LNCaP clone FGC (cell line): ENCODE results near the gene CNTN6.

Source experiments
- DNase-seq: peaks from one replicate; pipeline ENCODE4 v3.0.0-alpha.2; 2011; ENCODE audit warnings: low read depth
- H3K4me3 ChIP-seq: 2 replicates; pipeline ENCODE4 v1.5.1; 2011; ENCODE audit warnings: mild to moderate bottlenecking, low read depth, low read length, control low read depth
- TF ChIP-seq, protein P1 (sequence below): IDR thresholded peaks from 2 replicates; pipeline ENCODE4 v1.5.1; 2012; ENCODE audit warnings: mild to moderate bottlenecking; ENCODE audit not compliant: control insufficient read depth, insufficient read depth; ENCODE audit errors: extremely low read depth

The CNTN6 gene

DNA sequence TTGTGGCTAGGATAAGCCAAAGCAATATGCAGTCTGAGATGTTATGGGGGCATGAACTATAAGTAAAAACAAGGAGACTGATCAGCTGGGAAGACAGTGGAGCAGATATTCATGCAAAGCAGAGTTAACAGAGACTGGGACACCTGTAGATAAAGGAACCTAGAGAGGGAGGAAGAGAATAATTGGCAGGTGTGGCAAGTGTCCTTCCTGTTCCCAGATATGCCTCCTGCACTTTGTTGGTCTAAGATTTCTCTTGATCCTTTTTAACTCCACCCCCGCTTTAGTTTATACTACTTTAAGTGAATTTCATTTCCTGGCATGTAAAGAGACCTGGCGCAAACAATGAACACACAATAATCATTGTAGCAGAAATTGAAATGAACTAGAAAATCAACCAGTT is 169.4 kb downstream of the CNTN6 start:
- no peak for DNase-seq
- TF ChIP-seq, protein P1, sequence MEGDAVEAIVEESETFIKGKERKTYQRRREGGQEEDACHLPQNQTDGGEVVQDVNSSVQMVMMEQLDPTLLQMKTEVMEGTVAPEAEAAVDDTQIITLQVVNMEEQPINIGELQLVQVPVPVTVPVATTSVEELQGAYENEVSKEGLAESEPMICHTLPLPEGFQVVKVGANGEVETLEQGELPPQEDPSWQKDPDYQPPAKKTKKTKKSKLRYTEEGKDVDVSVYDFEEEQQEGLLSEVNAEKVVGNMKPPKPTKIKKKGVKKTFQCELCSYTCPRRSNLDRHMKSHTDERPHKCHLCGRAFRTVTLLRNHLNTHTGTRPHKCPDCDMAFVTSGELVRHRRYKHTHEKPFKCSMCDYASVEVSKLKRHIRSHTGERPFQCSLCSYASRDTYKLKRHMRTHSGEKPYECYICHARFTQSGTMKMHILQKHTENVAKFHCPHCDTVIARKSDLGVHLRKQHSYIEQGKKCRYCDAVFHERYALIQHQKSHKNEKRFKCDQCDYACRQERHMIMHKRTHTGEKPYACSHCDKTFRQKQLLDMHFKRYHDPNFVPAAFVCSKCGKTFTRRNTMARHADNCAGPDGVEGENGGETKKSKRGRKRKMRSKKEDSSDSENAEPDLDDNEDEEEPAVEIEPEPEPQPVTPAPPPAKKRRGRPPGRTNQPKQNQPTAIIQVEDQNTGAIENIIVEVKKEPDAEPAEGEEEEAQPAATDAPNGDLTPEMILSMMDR, result no peak

DNA sequence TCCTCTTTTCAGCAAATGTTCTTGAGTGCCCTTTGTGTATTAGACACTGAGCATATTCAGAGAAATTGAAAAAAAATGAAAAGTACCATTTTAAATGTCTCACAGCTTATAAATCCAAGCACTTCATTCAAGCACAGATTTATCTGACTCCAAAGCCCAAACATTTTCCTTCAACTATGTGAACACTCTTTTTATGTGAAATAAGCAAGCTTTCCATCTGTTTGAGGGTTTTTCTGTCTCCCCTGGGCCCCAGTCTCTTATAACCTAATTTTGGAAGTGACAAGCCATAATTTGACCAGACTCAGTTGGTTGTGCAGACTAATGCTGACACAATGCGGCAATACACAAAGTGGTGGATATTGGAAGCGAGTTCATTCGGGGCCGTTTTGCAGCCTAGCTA is 170.3 kb downstream of the CNTN6 start:
- no peak for DNase-seq
- H3K4me3 ChIP-seq, result no peak overlapping the region
- TF ChIP-seq, protein P1, result no peak

More for the DNA sequence above, 169.4 kb downstream of the CNTN6 start:
- no peak overlapping the region for H3K4me3 ChIP-seq

DNA sequence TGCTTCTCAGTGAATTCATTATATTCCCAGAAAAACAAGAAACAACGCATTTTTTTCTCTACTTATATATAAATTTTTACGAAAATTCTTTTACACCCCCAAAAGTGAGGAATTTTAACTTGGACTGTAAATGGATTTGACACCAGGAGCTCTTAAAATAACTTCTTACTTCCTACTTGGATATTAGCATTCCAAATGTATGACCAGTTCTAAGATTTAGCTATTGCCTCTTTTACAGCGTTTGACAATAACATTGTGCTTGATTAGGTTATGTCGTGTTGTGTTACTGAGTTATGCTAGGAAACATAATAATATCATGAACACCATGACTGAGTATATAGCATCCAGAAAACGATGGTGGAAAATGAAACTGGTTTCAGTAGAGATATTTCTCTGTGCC is 177.0 kb downstream of the CNTN6 start:
- TF ChIP-seq, protein P1, result no peak
- no peak overlapping the region for H3K4me3 ChIP-seq
- DNase-seq, result no peak

DNA sequence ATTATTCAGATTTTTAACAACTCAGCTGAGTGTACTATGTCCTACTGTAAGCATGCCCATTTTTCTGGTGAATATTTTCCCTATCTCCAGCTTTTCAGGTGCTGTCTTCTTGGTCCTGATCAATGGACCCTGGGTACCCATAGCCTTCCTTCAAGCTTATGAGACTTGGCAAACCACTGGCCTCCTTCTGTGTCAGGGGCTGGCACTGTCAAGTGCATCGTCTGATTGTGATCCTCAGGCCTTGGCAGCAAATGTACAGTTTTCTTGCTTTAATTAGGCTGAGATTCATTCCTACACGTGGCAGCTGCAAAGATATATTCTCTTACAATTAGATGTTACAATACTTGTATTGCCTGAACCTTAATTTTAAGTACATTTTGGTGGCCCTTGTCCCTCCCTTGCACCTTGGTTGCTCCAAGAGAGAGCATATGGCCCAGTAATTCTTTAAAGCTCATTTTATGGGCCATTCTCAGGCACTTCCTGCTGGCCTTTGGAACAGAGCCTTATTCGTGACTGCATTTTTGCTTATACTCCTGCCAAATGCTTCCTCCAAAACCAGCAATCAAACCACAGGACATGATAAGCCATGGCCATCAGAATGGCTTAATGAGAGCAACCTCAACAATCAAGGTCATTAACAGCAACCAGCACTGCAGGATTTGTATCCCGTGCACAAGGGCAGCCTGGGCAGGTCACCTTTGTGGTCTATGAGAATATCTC is 179.9 kb downstream of the CNTN6 start:
- H3K4me3 ChIP-seq, result no peak overlapping the region
- DNase-seq, result peak; percentile 60
- TF ChIP-seq, protein P1, result no peak

DNA sequence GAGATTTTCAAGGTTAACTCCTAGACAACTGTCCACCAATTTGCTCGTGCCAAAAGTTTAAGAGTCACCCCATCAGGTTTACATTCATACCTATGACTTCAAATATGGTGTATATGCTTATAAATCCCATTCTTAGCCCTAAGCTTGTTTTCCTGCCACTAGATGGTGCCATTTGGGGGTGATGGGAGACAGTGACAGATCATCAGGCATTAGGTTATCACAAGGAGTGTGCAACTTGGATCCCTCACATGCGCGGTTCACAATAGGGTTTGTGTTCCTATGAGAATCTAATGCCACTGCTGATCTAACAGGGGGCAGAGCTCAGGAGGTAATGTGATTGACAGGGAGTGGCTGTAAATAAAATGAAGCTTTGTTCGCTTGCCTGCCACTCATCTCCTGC is 182.7 kb downstream of the CNTN6 start:
- no peak for DNase-seq
- TF ChIP-seq, protein P1, result peak; percentile 47
- H3K4me3 ChIP-seq, result no peak overlapping the region

DNA sequence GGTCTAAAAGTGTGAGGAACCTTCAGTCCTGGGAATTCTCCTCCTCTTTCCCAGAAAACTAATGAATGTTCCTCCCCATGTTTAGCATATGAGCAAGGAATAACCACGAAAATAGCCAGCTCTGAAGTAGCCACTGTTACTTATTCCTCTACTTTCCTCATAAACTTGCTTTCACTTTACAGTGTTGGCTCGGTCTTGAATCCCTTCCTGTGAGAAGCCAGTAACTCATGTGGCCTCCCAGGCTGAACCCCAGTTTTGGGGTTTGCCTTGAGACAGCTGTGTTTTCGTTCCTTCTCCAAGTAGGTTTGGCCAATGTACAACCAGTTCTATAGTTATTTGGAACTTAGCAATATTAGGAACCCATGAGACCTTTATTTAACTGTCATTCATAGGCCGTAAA is 195.0 kb downstream of the CNTN6 start:
- TF ChIP-seq, protein P1, result no peak

More for the DNA sequence above, 195.0 kb downstream of the CNTN6 start:
- DNase-seq, result no peak
- H3K4me3 ChIP-seq, result no peak overlapping the region
